Astrocyte (in vitro differentiated cells and primary cell): ENCODE results near the gene DNMBP.

Experiments
- EZH2 ChIP-seq: IDR thresholded peaks from 2 replicates; pipeline ENCODE4 v1.6.1; 2012; ENCODE audit warnings: mild to moderate bottlenecking, low read length, inconsistent platforms; ENCODE audit not compliant: insufficient read depth
- TF ChIP-seq, protein P1 (sequence below): IDR thresholded peaks from 2 replicates; pipeline ENCODE4 v1.5.1; 2011; ENCODE audit warnings: low read depth, mild to moderate bottlenecking, inconsistent platforms, low read length, moderate library complexity; ENCODE audit not compliant: insufficient read depth

GRCh38 chr10:99943908-99944307, 65.8 kb downstream of the DNMBP start:
- TF ChIP-seq, protein P1, sequence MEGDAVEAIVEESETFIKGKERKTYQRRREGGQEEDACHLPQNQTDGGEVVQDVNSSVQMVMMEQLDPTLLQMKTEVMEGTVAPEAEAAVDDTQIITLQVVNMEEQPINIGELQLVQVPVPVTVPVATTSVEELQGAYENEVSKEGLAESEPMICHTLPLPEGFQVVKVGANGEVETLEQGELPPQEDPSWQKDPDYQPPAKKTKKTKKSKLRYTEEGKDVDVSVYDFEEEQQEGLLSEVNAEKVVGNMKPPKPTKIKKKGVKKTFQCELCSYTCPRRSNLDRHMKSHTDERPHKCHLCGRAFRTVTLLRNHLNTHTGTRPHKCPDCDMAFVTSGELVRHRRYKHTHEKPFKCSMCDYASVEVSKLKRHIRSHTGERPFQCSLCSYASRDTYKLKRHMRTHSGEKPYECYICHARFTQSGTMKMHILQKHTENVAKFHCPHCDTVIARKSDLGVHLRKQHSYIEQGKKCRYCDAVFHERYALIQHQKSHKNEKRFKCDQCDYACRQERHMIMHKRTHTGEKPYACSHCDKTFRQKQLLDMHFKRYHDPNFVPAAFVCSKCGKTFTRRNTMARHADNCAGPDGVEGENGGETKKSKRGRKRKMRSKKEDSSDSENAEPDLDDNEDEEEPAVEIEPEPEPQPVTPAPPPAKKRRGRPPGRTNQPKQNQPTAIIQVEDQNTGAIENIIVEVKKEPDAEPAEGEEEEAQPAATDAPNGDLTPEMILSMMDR, result no peak
- no peak for TF ChIP-seq EZH2
